Fibroblast of lung (primary cell): ENCODE measurements around the gene HOXB1.

Experiments
- EZH2 ChIP-seq: IDR thresholded peaks from 2 replicates; pipeline ENCODE4 v1.5.1; 2012; ENCODE audit warnings: low read length, control low read depth, mild to moderate bottlenecking; ENCODE audit errors: missing control alignments
- TF ChIP-seq, protein P1 (sequence below), 2 donors: IDR thresholded peaks in 1 of 2; conservative IDR thresholded peaks in 1 of 2; 1 replicate in 1 of 2; 2 replicates in 1 of 2; pipeline ENCODE4 v1.5.1; 2011 to 2012; ENCODE audit warnings: low read length in 2 of 2, control low read depth in 1 of 2, inconsistent platforms in 1 of 2, low read depth in 1 of 2, mild to moderate bottlenecking in 1 of 2

DNA sequence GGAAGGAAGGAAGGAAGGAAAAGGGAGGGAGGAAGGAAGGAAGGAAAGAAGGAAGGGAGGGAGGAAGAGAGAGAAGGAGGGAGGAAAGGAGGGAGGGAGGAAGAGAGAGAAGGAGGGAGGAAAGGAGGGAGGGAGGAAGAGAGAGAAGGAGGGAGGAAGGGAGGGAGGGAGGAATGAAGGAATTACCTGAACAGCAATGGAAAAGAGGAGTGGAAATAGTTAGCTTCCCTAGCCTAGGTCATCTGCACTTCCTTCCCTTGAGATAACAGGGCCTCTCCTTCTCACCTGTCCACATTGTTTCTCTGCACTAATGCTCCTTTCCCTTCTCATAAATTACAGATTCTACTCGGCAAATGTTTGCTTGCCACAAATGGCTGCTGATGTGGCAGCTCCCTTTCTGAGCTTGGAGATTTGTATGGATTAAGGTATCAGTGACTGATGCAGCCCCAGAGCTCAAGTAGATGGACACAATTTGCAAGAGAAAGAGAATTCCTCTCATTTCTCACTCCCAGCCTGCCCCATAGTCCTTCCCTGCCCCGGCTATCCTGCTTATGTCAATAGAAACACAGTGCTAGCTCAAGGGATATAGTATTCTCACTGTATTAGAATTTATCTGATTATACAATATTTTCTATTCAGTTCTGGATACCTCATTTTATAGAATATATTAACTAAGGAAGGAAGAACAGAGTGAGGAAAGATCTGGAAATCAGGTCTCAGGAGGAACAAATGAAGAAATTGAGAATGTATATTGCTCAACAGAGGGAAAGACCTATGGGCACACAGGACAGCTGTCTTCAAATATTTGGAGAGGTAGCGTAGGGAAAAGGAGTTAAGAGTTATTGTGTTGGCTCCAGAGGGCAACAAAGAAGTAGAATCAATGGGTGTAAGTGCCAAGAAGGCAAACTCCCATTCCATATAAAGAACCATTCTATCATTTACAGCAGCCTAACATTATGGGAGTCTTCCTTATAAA is 14.6 kb downstream of the HOXB1 start:
- TF ChIP-seq, protein P1, sequence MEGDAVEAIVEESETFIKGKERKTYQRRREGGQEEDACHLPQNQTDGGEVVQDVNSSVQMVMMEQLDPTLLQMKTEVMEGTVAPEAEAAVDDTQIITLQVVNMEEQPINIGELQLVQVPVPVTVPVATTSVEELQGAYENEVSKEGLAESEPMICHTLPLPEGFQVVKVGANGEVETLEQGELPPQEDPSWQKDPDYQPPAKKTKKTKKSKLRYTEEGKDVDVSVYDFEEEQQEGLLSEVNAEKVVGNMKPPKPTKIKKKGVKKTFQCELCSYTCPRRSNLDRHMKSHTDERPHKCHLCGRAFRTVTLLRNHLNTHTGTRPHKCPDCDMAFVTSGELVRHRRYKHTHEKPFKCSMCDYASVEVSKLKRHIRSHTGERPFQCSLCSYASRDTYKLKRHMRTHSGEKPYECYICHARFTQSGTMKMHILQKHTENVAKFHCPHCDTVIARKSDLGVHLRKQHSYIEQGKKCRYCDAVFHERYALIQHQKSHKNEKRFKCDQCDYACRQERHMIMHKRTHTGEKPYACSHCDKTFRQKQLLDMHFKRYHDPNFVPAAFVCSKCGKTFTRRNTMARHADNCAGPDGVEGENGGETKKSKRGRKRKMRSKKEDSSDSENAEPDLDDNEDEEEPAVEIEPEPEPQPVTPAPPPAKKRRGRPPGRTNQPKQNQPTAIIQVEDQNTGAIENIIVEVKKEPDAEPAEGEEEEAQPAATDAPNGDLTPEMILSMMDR (conservative IDR thresholded peaks at IDR 0.05 in 1 of 2, IDR thresholded peaks at IDR 0.05 in 1 of 2; ENCODE audit: low read depth in 1 of 2, low read length in 2 of 2): no peak
- TF ChIP-seq EZH2: no peak
